Activated T-cell treated with anti-CD3 and anti-CD28 coated beads for 24 hours (primary cell): Measurements from ENCODE around the gene PCBP3.
"Not testable (repeated sequence)": the region's sequence is repeated elsewhere in the genome, so short reads cannot be mapped to it uniquely, and the experiment has no call there.

Source experiments
- DNase-seq: peaks from one replicate; pipeline ENCODE4 v3.0.0-alpha.2; 2020; ENCODE audit warnings: low read depth

Gene PCBP3

DNA sequence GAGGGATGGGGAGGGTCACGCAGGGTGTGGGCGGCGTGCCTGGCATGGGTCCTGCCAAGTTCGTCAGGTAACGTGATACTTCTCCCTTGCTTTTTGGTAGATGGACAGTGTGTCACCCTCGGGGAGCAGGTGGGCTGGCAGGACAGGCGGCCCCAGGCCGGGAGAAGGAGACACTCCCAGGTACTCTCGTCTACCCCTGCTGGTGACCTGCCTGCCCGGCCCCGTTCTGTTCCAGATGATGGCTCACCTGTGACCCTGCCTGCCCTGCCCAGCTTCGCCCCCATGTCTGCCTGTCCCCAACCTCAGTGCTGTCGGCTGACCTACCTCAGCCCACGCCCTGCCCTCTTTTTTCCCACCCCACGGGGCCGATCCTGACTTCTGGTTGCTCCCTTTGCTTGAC is 144.7 kb downstream of the PCBP3 start:
- no peak for DNase-seq

DNA sequence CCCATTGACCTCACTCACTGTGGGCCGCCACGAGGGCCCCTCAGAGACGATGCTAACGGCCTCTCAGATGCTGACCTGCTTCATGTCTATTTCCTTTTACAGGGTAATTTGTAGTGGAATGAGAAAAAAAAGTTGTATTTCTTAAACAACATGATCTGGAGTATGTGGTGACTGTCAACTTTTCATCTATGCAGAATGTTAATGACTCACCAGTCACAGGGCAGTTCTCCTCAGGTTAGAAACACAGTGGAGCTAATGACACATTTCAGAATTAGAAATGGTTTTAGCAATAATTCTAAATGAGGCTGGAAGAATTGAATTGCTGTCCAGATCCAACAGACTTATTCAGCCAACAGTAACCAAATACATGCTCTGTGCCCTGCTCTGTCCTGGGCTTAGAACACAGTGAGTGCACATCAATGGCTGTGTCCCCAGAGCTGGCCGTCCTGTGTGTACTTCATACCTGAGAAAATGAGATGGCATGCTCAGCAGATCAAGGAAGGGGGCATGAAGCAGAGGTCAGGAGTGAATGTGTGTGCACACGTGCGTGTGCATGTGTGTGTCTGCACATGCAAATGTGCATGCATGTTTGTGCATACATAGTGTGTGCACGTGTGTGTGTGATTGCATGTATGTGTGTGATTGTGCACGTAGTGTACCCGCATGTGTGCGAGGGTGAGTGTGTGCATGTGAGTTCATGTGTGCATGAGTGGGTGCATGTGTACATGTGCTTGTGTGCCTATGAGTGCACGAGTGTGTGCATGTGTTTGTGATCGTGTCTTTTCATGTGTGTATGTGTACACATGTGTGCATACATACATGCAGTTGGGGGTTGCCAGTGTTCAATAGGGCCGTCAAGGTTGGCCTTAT is 145.3 kb downstream of the PCBP3 start:
- DNase-seq, result no peak

DNA sequence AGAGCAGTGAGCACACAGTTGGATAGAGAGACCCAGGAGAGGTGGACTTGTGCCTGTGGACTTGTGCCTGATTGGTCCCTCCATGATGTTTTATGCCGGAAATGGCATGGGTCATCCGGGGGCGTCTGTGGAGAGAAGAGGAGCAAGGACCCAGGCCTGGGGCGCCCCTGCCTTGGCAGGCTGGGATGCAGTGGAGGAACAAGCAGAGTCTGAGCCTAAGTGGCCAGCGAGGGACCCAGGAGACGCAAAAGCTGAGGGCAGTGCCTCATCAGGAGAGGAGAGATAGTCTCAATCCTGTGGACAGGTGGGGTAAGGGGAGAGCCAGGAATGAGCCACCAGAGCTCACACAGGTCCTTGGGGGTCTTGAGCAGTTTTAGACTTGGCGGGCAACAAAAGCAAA is 146.9 kb downstream of the PCBP3 start:
- no peak for DNase-seq

DNA sequence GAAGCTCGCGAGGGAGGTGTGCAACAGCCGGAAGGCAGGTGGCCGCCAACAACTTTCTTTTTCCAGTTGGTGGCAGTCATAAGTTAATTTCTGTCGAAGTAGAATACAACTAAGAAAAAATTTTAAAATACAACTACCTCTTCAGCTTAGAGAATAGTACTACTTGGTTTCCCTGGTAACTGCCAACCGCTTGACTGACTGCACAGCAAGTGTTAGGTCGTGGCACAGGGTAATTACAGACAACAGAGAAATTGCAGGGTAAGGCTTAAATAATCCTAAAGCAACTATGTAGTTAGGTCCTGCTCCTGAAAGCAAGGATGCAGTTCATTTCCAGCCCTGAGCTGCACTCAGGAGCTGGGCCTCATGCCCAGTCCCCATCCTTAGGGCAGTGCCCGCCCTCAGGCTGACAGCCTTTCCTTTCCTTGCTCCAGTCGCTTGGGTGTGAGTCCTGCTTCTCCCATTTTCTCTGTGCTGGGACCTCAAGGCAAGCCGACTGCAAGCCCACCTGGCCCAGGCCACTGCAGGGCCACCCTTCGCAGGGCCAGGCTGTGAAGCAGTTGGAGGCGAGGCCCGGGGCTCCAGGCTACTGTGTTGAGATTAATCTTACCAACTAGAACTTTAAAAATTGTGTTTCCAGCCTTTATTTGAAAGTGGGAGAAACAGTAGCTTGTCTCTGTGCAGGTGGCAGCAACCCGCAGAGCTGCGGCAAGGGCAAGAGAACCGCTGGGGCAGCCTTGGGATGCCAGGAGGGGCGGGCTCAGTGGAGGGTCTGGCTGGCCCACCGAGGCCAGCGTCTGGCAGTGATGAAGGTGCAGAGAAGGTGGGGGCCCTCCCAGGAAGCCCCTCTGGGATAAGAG is 148.3 kb downstream of the PCBP3 start:
- DNase-seq, result no peak

DNA sequence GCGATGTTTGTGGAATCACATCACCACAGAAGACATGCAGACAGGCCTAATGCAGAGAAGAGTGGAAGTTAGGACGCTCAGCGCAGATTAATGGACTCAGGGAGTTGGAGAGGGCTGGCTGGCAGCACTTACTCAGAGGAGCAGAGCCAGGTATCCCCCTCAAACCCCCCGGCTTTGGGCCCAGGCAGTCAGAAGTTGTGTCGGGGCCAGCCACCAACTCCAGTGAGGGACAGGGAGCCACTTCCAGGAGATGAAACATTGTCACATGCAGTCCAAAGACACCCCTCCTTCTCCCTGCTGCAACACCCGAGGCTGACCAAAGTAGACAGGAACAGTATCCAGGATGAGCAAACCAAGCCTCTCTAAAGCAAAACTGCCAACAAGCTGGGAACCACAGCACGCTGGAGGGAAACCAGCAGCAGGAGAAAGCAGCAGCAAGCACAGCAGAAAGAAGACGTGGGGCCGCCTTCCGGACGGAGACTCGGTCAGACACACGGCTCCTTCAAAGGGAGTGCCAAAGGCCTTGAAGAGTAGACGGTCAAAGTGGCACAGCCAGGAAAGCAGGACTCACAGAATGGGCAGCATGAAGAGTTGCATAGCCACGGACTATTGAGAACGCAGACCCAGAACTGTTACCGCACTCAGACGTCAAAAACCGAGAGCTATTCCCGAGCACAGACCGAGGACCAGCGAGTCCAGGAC is 149.3 kb downstream of the PCBP3 start:
- DNase-seq, result no peak

DNA sequence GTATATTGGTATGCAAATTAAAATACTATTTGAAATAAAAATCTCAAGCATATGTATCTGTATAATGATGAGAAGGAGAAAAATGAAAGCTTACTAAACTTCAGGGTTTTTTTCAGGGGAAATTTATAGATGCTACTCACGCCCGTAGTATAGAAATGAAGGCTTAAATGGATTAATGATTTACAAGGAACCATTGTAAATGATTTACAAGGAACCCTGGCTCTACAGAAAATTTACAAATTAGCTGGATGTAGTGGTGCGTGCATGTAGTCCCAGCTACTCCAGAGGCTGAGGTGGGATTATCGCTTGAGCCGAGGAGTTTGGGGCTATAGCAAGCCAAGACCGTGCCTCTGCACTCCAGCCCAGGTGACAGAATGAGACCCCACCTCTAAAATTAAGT is 150.5 kb downstream of the PCBP3 start:
- DNase-seq, result no peak

DNA sequence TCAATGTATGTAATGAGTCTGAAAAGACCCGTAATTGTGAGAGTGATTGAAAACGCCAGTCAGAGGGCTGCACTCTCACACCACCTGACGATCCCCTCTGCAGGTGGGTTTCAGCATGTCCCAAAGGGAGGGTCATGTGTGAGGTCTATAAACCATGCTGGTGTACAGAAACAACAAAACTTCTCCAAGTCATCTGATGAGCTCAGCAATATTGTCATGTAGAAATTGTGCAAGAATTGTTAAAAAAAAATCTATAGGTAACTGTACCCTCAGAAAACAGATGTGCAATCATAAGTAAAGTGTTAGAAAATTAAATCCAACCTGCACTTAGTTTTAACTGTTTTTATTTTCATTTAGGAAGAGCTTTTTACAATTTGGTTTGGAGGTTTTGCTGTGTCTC is 152.5 kb downstream of the PCBP3 start:
- no peak for DNase-seq

DNA sequence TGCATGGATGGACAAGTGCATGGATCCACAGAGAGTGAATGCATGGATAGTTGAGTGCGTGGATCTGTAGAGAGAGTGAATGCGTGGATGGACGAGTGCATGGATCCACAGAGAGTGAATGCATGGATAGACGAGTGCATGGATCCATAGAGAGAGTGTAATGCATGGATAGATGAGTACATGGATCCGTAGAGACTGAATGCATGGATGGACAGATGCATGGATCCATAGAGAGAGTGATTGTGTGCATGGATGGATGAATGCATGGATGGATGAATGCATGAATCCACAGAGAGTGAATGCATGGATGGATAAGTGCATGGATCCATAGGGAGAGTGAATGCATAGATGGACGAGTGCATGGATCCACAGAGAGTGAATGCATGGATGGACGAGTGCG is 153.8 kb downstream of the PCBP3 start:
- no peak for DNase-seq

DNA sequence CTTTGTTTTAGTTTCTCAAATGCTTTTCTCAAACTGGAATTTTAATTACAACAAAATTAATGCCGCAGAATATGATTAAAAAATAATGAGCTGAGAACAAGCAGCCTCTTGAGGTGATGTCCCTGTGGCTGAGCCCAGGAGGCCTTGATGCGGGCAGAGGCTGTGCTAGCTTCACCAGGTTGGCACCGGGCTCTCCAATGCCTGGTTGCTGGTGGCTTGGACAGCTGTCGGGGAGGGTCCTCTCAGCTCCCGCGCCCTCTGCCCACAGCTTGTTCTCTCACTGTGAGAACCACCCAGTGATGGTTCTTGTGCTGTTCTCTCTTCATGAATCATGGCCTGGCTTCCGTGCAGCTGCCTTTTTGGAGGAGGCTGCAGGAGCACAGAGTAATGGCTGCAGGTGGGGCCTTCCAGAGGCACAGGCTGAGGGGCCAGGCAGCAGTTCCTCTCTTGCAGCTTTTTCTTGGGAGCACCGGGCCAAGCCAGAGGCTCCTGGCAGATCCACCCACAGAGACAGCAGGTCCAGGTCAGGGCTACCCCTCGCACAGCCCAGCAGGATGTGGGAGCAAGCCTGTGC is 156.3 kb downstream of the PCBP3 start:
- DNase-seq, result no peak

DNA sequence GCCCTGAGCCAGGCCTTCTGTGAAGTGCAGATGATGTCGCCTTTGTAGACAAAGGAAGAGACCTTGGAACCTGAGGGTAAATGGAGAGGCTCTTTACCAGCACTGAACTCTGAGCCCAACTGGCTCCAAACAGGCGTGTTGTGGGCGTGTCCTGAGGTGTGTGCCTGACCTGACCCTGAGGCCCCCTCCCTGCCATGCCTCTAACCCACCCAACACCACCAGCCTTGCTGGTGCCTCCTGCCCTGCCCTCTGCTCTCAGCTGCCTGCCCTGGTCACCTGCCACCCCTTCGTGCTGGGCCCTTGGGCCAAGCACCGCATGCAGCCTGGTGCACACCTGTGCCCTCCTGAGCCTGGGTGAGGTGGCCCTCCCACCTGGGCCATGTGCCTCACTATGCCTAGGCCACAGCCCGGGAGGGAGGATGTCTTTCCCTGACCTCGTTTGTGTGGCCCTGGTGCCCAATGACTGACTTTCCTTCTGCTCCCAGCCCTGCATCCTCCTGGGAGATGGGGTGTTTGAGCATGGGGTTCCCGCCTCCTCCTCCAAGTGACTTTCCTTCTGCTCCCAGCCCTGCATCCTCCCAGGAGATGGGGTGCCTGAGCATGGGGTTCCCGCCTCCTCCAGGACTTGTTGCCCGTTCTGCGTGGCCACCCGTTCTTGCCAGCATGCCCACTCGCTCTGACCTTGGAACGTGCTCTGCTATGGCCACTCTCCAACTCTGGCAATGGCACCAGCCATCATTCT is 157.0 kb downstream of the PCBP3 start:
- DNase-seq, result no peak

DNA sequence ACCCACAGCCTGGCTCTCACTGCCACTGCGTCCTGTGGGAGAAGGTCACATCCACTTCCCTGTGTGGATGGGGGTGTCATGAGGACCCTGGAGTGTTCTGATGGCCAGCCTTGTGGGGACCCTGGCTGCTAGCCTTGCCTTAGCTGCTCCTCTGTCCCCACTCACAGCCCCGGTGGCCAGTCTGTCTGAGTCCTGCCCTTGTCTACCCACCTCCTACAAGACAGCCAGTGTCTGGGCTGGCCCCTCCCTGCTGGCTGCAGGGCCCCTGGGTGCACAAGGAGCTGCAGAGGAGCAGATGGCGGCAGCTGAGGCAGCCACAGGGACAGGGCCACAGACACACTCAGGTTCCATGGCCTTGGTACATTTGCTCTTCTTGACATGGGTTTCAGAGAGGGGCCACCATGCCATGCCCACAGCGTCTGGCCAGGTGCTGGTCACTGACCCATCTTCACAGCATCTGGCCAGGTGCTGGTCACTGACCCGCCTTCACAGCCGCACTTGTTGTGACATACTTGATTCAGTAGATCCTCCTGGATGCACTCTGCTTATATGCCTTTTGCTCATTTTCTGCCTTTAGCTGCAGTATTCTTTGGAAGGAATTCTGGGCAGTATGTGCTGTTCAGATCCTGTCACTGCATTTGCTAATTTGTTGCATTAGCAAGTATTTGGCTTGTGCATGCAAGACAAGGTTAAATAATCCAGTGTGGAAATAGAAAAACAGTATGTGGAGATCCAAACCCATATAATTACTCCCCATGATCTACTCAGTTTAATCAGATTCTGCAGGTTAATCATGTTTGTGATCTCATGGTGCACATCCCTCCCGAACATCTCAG is 157.8 kb downstream of the PCBP3 start:
- DNase-seq, result no peak

DNA sequence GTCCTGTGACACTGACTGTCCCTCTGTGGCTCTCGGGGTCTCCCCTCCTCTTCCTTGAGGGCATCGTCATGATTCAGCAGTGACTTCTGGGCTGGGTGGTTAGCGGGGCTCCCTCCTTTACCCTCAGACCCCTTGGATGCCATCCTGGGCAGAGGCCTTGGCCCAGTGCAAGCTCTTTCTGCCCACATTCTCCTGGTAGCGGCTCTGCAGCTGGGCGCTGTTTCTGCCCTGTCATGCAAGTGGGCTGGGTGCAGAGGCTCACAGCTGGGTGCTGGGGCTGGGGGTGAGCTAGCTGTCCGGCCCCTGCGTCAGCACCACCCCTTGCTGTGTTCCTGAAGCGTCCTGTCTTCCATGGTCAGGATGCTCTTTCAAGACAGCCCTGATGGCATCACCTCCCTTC is 158.5 kb downstream of the PCBP3 start:
- DNase-seq, result no peak

DNA sequence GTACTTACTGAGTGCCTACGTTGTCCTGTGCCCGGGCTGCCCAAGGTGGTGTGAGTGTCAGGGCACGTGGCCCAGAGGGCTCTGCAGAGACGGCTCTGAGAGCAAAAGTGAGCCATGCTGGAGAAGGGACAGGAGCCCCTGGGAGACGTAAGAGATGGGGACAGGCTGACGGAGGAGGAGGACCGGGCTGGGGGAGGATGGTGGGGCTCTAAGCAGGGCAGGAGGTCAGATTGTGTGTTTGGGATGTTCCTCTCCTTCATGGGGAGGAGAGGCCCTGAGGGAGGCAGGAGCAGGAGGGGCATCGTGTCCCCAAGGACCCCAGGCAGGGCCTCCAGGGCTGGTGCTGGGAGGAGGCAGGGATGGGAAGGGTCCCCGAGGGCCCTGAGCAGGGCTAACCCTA is 158.9 kb downstream of the PCBP3 start:
- DNase-seq, result no peak

DNA sequence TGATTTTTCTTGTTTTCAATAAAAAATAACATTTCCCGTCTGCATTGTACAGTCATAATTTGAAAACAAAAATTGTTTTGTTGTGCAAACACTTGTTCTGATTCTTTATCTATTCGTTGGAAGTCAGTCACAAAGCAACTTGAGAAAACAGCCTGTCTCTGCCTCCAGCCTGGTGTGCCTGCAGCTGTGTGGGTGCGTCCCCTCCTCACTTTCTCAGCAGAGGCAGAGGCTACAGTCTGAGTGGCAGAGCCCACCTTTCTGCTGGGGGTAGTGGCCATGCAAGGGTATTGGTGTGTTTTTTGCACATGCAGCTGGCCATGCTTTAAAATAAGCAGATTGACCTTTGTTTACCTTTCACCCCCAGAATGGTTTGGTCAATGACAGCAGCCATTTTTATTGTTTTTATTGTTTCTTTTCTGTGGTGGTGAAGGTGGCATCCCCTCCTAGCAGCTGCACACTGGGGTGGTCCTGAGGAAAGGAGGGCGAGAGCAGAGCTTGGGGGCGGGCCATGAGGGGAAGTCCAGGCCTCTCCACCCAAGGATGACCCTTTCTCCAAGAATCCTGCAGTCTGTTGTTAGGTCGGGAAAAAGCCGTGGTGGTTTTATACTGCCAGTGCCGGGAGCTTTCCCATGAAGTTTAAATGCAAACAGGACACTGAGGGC is 159.6 kb downstream of the PCBP3 start:
- no peak for DNase-seq

DNA sequence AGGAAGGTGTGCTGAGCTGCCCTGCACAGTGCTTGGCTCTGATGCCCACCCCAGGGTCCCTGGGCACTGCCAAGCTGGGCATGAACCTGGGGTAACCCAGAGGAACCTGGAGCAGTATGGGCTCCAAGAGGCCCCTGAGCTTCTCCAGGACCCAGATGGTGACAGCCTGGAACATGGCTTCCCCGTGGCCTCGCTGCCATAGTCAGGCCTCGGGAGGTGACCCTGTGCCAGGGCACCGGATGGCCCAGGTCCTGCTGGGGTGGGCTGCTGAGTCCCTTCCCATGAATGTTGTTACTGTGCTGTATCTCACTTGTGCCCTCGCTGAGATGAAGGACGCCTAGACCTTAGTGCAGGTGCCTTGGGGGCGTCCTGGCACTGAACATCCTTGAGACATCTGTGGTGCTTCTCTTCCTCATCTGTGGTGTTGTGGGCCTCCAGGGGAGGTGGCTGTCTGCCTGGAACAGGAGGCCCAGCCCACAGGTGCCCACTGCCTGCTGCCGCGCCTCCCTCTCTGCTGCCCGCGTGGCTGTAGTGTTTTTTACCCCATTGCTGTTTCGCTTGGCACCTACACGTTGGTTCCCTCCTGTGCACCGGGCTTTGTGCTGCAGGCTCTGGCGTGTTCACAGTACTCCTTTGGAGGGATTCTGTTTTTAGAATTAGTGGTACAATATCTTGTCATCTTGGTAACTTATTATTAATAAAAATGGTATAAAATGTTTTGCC is 160.3 kb downstream of the PCBP3 start:
- DNase-seq, result no peak

DNA sequence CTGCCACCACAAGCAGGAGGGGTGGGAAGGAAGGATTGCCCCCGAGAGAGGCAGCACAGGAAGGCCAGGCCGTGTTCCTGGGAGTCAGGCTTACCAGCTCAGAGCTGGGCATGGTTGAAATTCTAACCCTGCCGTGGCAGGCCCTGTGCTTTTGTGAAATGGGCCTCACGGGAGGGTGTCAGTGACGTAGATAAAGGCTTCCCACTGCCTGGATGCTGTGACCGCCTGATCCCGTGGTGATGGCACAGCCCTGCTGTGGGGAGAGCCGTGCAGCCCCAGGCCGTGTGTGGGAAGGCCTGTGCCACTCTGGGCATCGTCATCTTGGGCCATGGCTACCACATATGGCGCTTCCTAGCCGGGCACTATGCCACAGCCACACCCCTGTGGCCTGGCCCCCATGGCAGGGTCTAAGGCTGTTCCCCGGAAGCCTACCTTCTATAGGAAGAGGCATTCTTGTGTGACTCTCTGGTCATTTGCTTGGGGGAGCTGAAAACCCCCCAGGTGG is 161.3 kb downstream of the PCBP3 start:
- no peak for DNase-seq

DNA sequence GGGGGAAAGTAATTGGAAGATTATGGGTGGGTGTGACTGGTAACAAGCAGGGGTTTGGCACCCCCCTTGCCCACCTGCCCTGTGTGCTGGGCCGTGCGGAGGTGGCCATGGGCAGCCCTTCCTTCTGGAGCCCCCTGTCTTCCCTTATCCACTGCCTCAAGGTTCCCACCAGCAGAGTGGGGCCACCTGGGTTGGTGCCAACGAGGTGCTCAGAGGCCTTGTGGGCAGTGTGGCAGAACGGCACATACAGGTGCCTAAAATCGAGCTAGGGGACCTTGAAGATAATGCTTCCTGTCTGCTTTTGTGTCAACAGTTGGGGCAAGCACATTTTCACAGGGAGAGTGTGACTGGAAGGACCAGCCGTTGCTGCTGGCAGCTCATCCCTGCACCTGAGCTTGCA is 161.8 kb downstream of the PCBP3 start:
- DNase-seq, result no peak

DNA sequence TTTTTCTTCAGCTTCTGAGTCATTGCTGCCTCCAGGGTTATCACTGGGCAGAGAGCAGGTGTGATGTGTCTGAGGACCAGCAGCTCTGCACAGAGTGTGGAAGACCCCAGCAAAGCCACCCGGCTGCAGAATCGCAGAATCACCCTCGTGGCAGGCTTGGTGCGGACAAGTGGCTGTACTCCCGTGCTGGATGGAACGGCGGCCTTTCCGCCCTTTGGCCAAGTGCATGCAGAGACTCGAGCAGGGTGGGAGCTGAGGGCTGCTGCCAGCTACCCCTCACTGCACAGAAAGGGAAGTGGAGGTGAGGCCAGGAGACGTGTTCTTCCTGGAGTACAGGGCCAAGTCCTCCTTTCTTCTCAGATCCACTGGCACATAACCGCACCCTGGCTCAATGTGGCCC is 162.5 kb downstream of the PCBP3 start:
- no peak for DNase-seq

DNA sequence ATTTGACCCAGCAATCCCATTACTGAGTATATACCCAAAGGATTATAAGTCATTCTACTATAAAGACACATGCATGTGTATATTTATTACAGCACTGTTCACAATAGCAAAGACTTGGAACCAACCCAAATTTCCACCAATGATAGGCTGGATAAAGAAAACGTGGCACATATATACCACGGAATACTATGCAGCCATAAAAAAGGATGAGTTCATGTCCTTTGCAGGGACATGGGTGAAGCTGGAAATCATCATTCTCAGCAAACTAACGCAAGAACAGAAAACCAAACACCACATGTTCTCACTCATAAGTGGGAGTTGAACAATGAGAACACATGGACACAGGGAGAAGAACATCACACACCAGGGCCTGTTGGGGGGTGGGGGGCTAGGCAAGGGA is 165.1 kb downstream of the PCBP3 start:
- DNase-seq, result not testable (repeated sequence)
